NCI-H82 treated with DMSO at 0.1 percent for 48 hours (cell line): ENCODE data around the gene LRRN2.
A peak's percentile ranks its signal among the peaks of the same experiment; 100 is the strongest.

Experiments
- DNase-seq: peaks from one replicate; lab custom pipeline; 2025; ENCODE audit not compliant: unreplicated experiment; lab: John Stamatoyannopoulos, UW

LRRN2 gene

GRCh38 chr1:204602871-204603542 lies 82.5 kb downstream of the LRRN2 start:
- no peak for DNase-seq

GRCh38 chr1:204602111-204602579 lies 83.4 kb downstream of the LRRN2 start:
- DNase-seq: no peak

GRCh38 chr1:204600968-204601367 lies 84.6 kb downstream of the LRRN2 start:
- no peak for DNase-seq

GRCh38 chr1:204600203-204600602 lies 85.3 kb downstream of the LRRN2 start:
- no peak for DNase-seq

GRCh38 chr1:204599596-204599995 lies 85.9 kb downstream of the LRRN2 start:
- DNase-seq: no peak

- no peak for DNase-seq
Observed at GRCh38 chr1:204599098-204599497, 86.4 kb downstream of the LRRN2 start.

GRCh38 chr1:204598319-204598969 lies 87.1 kb downstream of the LRRN2 start:
- no peak for DNase-seq

GRCh38 chr1:204592246-204592948 lies 93.1 kb downstream of the LRRN2 start:
- DNase-seq: peak; percentile 92

GRCh38 chr1:204591473-204592090 lies 94.0 kb downstream of the LRRN2 start:
- DNase-seq: no peak

GRCh38 chr1:204589409-204590038 lies 96.0 kb downstream of the LRRN2 start:
- DNase-seq: peak; percentile 56

GRCh38 chr1:204588826-204589225 lies 96.7 kb downstream of the LRRN2 start:
- DNase-seq: no peak

- DNase-seq: peak; percentile 30
Observed at GRCh38 chr1:204587621-204588020, 97.9 kb downstream of the LRRN2 start.

- no peak for DNase-seq
Observed at GRCh38 chr1:204584699-204585372, 100.7 kb downstream of the LRRN2 start.

GRCh38 chr1:204583909-204584632 lies 101.5 kb downstream of the LRRN2 start:
- DNase-seq: no peak

GRCh38 chr1:204581759-204582158 lies 103.8 kb downstream of the LRRN2 start:
- no peak for DNase-seq

- no peak for DNase-seq
Observed at GRCh38 chr1:204580862-204581261, 104.7 kb downstream of the LRRN2 start.

GRCh38 chr1:204579681-204580080 lies 105.9 kb downstream of the LRRN2 start:
- peak; percentile 98 for DNase-seq

GRCh38 chr1:204578867-204579664 lies 106.5 kb downstream of the LRRN2 start:
- peak; percentile 62 for DNase-seq
